ENCODE results near the gene TLE1. TPM values are rescaled to one million over a fixed set of nuclear protein-coding genes. Genes with fewer than 3 reads are reported as not detected.

The TLE1 gene
- total and polyA plus RNA-seq, 8 donors, result 23.7 to 136 (median 58.7) TPM

DNA sequence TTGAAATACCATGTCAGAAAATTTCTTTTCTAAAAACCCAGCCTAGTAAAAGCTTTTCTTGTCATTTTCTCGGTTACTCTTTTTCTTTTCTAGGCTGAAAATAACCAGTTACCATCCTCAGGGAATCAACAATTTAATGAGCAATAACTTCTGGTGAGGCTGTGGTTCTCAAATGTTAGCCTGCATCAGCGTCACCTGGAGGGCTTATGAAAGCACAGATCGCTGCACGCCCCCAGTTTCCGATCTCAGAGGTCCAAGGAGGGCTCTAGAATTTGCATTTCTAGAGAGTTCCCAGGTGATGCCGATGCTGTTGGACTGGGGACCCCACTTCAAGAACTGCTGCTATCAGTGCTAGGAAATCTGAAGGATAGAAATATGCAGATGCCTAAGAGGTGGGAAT is 28.9 kb upstream of the TLE1 start:
- no peak overlapping the region for H3K4me3 ChIP-seq
- intact Hi-C loops (cut with DNase I; ENCODE audit: low total_unique reads), result no loop called here
- WGBS, 5 donors, result 82 to 88% (median 85%) methylated on average over 6 of the region's 6 CpGs
- H3K27ac ChIP-seq, result no peak overlapping the region
- H3K27me3 ChIP-seq, result no peaks in the 10 kb centered on the region
- TF ChIP-seq POLR2A (IDR thresholded peaks at IDR 0.05) (no peak), EP300 (IDR thresholded peaks at IDR 0.05) (no peak), POLR2AphosphoS5 (IDR thresholded peaks at IDR 0.05) (no peak)
- TF ChIP-seq, protein P1, sequence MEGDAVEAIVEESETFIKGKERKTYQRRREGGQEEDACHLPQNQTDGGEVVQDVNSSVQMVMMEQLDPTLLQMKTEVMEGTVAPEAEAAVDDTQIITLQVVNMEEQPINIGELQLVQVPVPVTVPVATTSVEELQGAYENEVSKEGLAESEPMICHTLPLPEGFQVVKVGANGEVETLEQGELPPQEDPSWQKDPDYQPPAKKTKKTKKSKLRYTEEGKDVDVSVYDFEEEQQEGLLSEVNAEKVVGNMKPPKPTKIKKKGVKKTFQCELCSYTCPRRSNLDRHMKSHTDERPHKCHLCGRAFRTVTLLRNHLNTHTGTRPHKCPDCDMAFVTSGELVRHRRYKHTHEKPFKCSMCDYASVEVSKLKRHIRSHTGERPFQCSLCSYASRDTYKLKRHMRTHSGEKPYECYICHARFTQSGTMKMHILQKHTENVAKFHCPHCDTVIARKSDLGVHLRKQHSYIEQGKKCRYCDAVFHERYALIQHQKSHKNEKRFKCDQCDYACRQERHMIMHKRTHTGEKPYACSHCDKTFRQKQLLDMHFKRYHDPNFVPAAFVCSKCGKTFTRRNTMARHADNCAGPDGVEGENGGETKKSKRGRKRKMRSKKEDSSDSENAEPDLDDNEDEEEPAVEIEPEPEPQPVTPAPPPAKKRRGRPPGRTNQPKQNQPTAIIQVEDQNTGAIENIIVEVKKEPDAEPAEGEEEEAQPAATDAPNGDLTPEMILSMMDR (IDR thresholded peaks at IDR 0.05), result no peak
- peaks cover 0 to 21% (median 11%) of the 10 kb centered on the region in 4 donors for H3K4me1 ChIP-seq
- no peaks in the 10 kb centered on the region for H3K9me3 ChIP-seq
- no peaks in the 10 kb centered on the region for H3K36me3 ChIP-seq
- no peak for DNase-seq

DNA sequence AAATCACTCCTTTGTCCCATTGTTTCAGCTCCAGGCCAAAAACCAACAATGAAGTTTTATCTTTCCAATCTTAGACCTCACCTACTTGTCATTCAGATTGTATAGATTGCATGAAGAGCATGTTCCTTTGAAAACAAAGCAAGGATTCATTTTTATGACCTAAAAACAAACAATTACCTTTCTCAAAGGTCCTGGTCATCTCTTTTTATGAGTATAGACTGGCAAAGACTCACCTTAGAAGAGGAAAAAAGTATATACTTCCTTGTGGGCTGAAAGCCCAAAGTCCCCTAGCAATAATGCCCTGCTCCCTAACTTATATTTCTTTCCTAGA is 28.4 kb upstream of the TLE1 start:
- no peaks in the 10 kb centered on the region for H3K9me3 ChIP-seq
- DNase-seq, result no peak
- no peak overlapping the region for H3K27ac ChIP-seq
- H3K4me3 ChIP-seq, result no peak overlapping the region
- H3K4me1 ChIP-seq, result peaks cover 0 to 21% (median 11%) of the 10 kb centered on the region in 4 donors
- intact Hi-C loops (cut with DNase I; ENCODE audit: low total_unique reads), result no loop called here
- no peaks in the 10 kb centered on the region for H3K36me3 ChIP-seq
- TF ChIP-seq, protein P1 (IDR thresholded peaks at IDR 0.05), result no peak
- TF ChIP-seq EP300 (IDR thresholded peaks at IDR 0.05) (no peak), POLR2AphosphoS5 (IDR thresholded peaks at IDR 0.05) (no peak), POLR2A (IDR thresholded peaks at IDR 0.05) (no peak)
- H3K27me3 ChIP-seq, result no peaks in the 10 kb centered on the region

DNA sequence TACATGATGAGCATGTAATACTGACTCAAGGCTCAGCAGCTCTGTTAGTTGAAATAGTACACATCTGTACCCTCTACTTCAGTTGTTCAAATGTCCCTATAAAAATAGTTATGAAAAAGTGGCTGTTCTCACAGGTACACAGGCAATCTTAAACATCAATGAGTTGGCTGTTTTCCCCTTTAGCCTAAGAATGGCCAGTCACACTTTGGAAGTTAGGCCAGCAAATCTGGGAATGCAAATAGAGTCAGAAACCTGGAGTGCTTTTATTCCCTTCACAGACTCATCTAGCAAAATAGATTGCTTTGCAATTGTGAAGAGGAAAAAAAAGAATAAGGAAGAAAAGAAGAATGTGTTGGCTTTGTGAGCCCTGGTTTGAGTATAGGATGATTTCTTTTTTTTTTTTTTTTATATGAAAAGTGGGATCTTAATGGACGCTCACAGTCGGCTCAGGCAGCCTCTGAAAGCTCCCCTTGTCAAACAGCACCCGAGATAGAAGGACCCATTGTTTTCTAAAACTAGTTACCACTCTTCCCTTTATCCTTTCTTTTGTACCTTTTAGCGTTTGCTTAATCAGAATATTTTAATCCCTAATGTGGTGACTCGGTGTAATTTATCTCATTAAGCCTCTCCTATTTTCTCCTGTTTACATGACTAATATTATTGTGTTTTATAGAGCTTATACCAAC is 27.9 kb upstream of the TLE1 start:
- Histone ChIP-seq H3K36me3 (no peaks in the 10 kb centered on the region), H3K4me1 (peaks cover 0 to 21% (median 11%) of the 10 kb centered on the region in 4 donors), H3K4me3 (no peak overlapping the region), H3K27me3 (no peaks in the 10 kb centered on the region), H3K9me3 (no peaks in the 10 kb centered on the region), H3K27ac (no peak overlapping the region)
- TF ChIP-seq POLR2A (IDR thresholded peaks at IDR 0.05) (no peak), POLR2AphosphoS5 (IDR thresholded peaks at IDR 0.05) (no peak), EP300 (IDR thresholded peaks at IDR 0.05) (no peak)
- TF ChIP-seq, protein P1 (IDR thresholded peaks at IDR 0.05), result no peak
- WGBS, 5 donors, result 28 to 57% (median 40%) methylated on average over 5 of the region's 5 CpGs
- intact Hi-C loops (cut with DNase I; ENCODE audit: low total_unique reads), result no loop called here
- DNase-seq, result no peak

DNA sequence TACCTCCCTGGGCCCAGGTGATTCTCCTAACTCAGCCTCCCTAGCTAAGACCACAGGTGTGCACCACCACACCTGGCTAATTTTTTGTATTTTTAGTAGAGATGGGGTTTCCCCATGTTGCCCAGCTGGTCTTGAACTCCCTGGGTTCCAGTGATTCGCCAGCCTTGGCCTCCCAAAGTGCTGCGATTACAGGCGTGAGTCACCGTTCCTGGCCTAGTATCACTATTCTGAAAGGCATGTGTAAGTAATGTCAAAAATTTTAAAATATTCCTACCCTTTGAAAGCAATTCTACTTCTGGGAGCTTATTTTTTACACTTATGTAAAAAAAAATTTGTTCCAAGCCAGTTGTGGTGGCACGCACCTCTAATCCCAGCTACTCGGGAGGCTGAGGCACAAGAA is 27.1 kb upstream of the TLE1 start:
- TF ChIP-seq, protein P1 (IDR thresholded peaks at IDR 0.05), result no peak
- TF ChIP-seq POLR2A (IDR thresholded peaks at IDR 0.05), result no peak
- TF ChIP-seq EP300 (IDR thresholded peaks at IDR 0.05), result no peak
- no peak for TF ChIP-seq POLR2AphosphoS5 (IDR thresholded peaks at IDR 0.05)
- intact Hi-C loops (cut with DNase I; ENCODE audit: low total_unique reads), result no loop called here

More for the DNA sequence above, 27.1 kb upstream of the TLE1 start:
- H3K4me1 ChIP-seq, result peaks cover 0 to 21% (median 11%) of the 10 kb centered on the region in 4 donors
- H3K4me3 ChIP-seq, result no peak overlapping the region
- DNase-seq, result no peak
- no peaks in the 10 kb centered on the region for H3K36me3 ChIP-seq
- no peaks in the 10 kb centered on the region for H3K27me3 ChIP-seq
- WGBS, 5 donors, result 91 to 98% (median 96%) methylated on average over 6 of the region's 6 CpGs
- no peaks in the 10 kb centered on the region for H3K9me3 ChIP-seq
- H3K27ac ChIP-seq, result no peak overlapping the region

Data from stomach (tissue), 9 donors.